PC-9 (cell line): ENCODE measurements around the gene KRTAP15-1.

Experiments used
- CTCF ChIP-seq: fragments of 200-600 bp; sonication (generic); conservative IDR thresholded peaks from 2 replicates; pipeline ENCODE4 v1.6.1; 2017; ENCODE audit warnings: mixed run types, antibody characterized with exemption, mild to moderate bottlenecking, moderate library complexity
- EZH2 ChIP-seq: fragments of 200-600 bp; sonication (generic); IDR thresholded peaks from 2 replicates; pipeline ENCODE4 v1.8.0; 2017; ENCODE audit warnings: antibody characterized with exemption, low read depth

- TF ChIP-seq CTCF (no peak), EZH2 (no peak)
Observed at GRCh38 chr21:30425826-30426225, 14.2 kb upstream of the KRTAP15-1 start, which contains the start of gene KRTAP13-3.
